Neuronal stem cell (in vitro differentiated cells): ENCODE data around the gene PBXIP1.
A peak's percentile ranks its signal among the peaks of the same experiment; 100 is the strongest.

Experiments
- DNase-seq: peaks from one replicate; pipeline ENCODE4 v3.0.0-alpha.2; 2013; ENCODE audit warnings: low spot score
- H2AFZ ChIP-seq: one replicate; pipeline ENCODE4 v1.6.1; 2013; ENCODE audit warnings: mild to moderate bottlenecking, low read length, inconsistent platforms
- H2AK5ac ChIP-seq: 2 replicates; pipeline ENCODE4 v1.6.1; 2013; ENCODE audit warnings: low read depth, mild to moderate bottlenecking, inconsistent platforms, low read length, moderate library complexity, mixed read lengths
- H2BK120ac ChIP-seq: 2 replicates; pipeline ENCODE4 v1.6.1; 2013; ENCODE audit warnings: low read depth, mild to moderate bottlenecking, inconsistent platforms, low read length, moderate library complexity, mixed read lengths
- H2BK12ac ChIP-seq: one replicate; pipeline ENCODE4 v1.6.1; 2013; ENCODE audit warnings: low read length, inconsistent platforms
- H2BK15ac ChIP-seq: 2 replicates; pipeline ENCODE4 v1.6.1; 2013; ENCODE audit warnings: mild to moderate bottlenecking, low read length, inconsistent platforms, mixed read lengths
- H2BK5ac ChIP-seq: one replicate; pipeline ENCODE4 v1.6.1; 2013; ENCODE audit warnings: inconsistent platforms, mild to moderate bottlenecking, low read length, moderate library complexity
- H3K14ac ChIP-seq: one replicate; pipeline ENCODE4 v1.6.1; 2013; ENCODE audit warnings: low read length, inconsistent platforms
- H3K18ac ChIP-seq: 2 replicates; pipeline ENCODE4 v1.6.1; 2013; ENCODE audit warnings: low read length, inconsistent platforms
- H3K23ac ChIP-seq: 2 replicates; pipeline ENCODE4 v1.6.1; 2013; ENCODE audit warnings: low read depth, mild to moderate bottlenecking, mixed read lengths, low read length, inconsistent platforms; ENCODE audit not compliant: poor library complexity
- H3K27ac ChIP-seq: replicated peaks from 3 replicates; pipeline ENCODE4 v1.5.1; 2013; ENCODE audit warnings: low read length, inconsistent platforms
- H3K27me3 ChIP-seq, 3 experiments: 2 replicates each; pipeline ENCODE4 v1.6.1; 2013; ENCODE audit warnings: low read length in 3 of 3, mild to moderate bottlenecking in 2 of 3, inconsistent platforms in 1 of 3, low read depth in 1 of 3, mixed read lengths in 1 of 3, moderate library complexity in 1 of 3; ENCODE audit not compliant: control insufficient read depth in 3 of 3, insufficient read depth in 3 of 3
- H3K36me3 ChIP-seq, 2 donors: replicated peaks in 1 of 2; 2 replicates each; pipeline ENCODE4 v1.6.1; 2013; ENCODE audit warnings: low read length in 2 of 2; ENCODE audit not compliant: control insufficient read depth in 2 of 2, insufficient read depth in 2 of 2
- H3K4ac ChIP-seq: 2 replicates; pipeline ENCODE4 v1.6.1; 2013; ENCODE audit warnings: inconsistent platforms, mild to moderate bottlenecking, low read length, moderate library complexity
- H3K4me1 ChIP-seq, 2 donors: 1 replicate in 1 of 2; 2 replicates in 1 of 2; pipeline ENCODE4 v1.6.1; 2013; ENCODE audit warnings: low read length in 2 of 2, low read depth in 1 of 2; ENCODE audit not compliant: control insufficient read depth in 2 of 2, insufficient read depth in 1 of 2
- H3K4me2 ChIP-seq: one replicate; pipeline ENCODE4 v1.6.1; 2013; ENCODE audit warnings: mild to moderate bottlenecking, low read length, inconsistent platforms; ENCODE audit not compliant: insufficient read depth, poor library complexity, severe bottlenecking
- H3K4me3 ChIP-seq, 2 donors: 2 replicates each; pipeline ENCODE4 v1.5.1; 2013; ENCODE audit warnings: low read length in 2 of 2, mild to moderate bottlenecking in 2 of 2, inconsistent platforms in 1 of 2, moderate library complexity in 1 of 2
- H3K79me1 ChIP-seq: one replicate; pipeline ENCODE4 v1.6.1; 2013; ENCODE audit warnings: low read depth, mild to moderate bottlenecking, inconsistent platforms, low read length, moderate library complexity
- H3K9ac ChIP-seq: one replicate; pipeline ENCODE4 v1.6.1; 2013; ENCODE audit warnings: mild to moderate bottlenecking, low read depth, low read length, inconsistent platforms; ENCODE audit not compliant: poor library complexity
- H3K9me3 ChIP-seq, 2 donors: replicated peaks in 1 of 2; 2 replicates each; pipeline versions ENCODE3 to v1.6.1; 2013; ENCODE audit warnings: low read length in 2 of 2, mild to moderate bottlenecking in 2 of 2, inconsistent platforms in 1 of 2, low read depth in 1 of 2, mixed read lengths in 1 of 2, moderate library complexity in 1 of 2; ENCODE audit not compliant: control insufficient read depth in 2 of 2, insufficient read depth in 1 of 2
- H4K8ac ChIP-seq: one replicate; pipeline ENCODE4 v1.6.1; 2013; ENCODE audit warnings: low read depth, mild to moderate bottlenecking, inconsistent platforms, low read length, moderate library complexity
- H4K91ac ChIP-seq: one replicate; pipeline ENCODE4 v1.6.1; 2013; ENCODE audit warnings: low read length, low read depth, mild to moderate bottlenecking, inconsistent platforms; ENCODE audit not compliant: poor library complexity
- WGBS, 2 donors: extraction: QIAGEN DNeasy Blood & Tissue Kit; methylation state at CpG; one replicate each; pipeline ENCODE4 v1.1.7; 2013; ENCODE audit warnings: missing lambda C conversion rate in 2 of 2, mixed read lengths in 1 of 2; ENCODE audit not compliant: insufficient read length in 2 of 2, insufficient replicate concordance in 1 of 2; ENCODE audit errors: extremely low coverage in 2 of 2; 5-methylcytosine and 5-hydroxymethylcytosine counted together

Gene PBXIP1

GRCh38 chr1:154955039-154955717, 721 bp downstream of the PBXIP1 start:
- Histone ChIP-seq H3K9me3 (no peaks in the 10 kb centered on the region), H3K18ac (no peak overlapping the region), H3K9ac (no peak overlapping the region), H4K91ac (no peak overlapping the region), H3K23ac (no peak overlapping the region), H4K8ac (no peak overlapping the region), H2BK5ac (no peak overlapping the region), H3K4me2 (peak overlapping the region; percentile 76), H3K14ac (no peak overlapping the region), H3K4me3 (peak overlapping the region; percentile 59 to 84), H3K27ac (peak overlapping the region; percentile 97), H2BK15ac (no peak overlapping the region), H3K4me1 (peaks cover 27 to 28% of the 10 kb centered on the region in 2 donors), H3K27me3 (no peaks in the 10 kb centered on the region), H2AFZ (peak overlapping the region; percentile 83), H3K79me1 (peaks cover 12% of the 10 kb centered on the region), H2AK5ac (no peak overlapping the region), H3K36me3 (peaks cover 26 to 44% of the 10 kb centered on the region in 2 donors), H2BK120ac (no peak overlapping the region), H2BK12ac (no peak overlapping the region), H3K4ac (no peak overlapping the region)
- no CpG with 5 or more reads among the region's 4 CpGs for WGBS, 2 donors
- DNase-seq, result peak; percentile 84

- no peak overlapping the region for H2BK15ac ChIP-seq
- H3K27ac ChIP-seq, result peak overlapping the region; percentile 97
- H3K18ac ChIP-seq, result no peak overlapping the region
- no peak overlapping the region for H2AK5ac ChIP-seq
- no peak for DNase-seq
- WGBS, 2 donors, result no CpG with 5 or more reads among the region's 3 CpGs
- no peak overlapping the region for H2BK120ac ChIP-seq
- H3K27me3 ChIP-seq, result no peaks in the 10 kb centered on the region
- no peak overlapping the region for H3K23ac ChIP-seq
- no peak overlapping the region for H2AFZ ChIP-seq
- no peak overlapping the region for H2BK12ac ChIP-seq
- H3K4me3 ChIP-seq, result peak overlapping the region; percentile 59 to 84
- no peak overlapping the region for H3K9ac ChIP-seq
- peaks cover 27 to 28% of the 10 kb centered on the region in 2 donors for H3K4me1 ChIP-seq
- peak overlapping the region; percentile 76 for H3K4me2 ChIP-seq
- H3K9me3 ChIP-seq, result no peaks in the 10 kb centered on the region
- H3K36me3 ChIP-seq, result peaks cover 23 to 39% of the 10 kb centered on the region in 2 donors
- no peak overlapping the region for H2BK5ac ChIP-seq
- no peak overlapping the region for H4K91ac ChIP-seq
- no peak overlapping the region for H3K4ac ChIP-seq
- no peak overlapping the region for H3K14ac ChIP-seq
- peaks cover 10% of the 10 kb centered on the region for H3K79me1 ChIP-seq
- no peak overlapping the region for H4K8ac ChIP-seq
These were observed 1.4 kb downstream of the PBXIP1 start for GRCh38 chr1:154954541-154954940.

- DNase-seq, result no peak
These were observed 2.3 kb downstream of the PBXIP1 start for GRCh38 chr1:154953611-154954038.

GRCh38 chr1:154952664-154953063, 3.2 kb downstream of the PBXIP1 start:
- WGBS, 2 donors, result no CpG with 5 or more reads among the region's 6 CpGs
- Histone ChIP-seq H3K36me3 (peaks cover 25 to 29% of the 10 kb centered on the region in 2 donors), H3K4me2 (no peak overlapping the region), H2BK120ac (no peak overlapping the region), H3K18ac (no peak overlapping the region), H2AFZ (no peak overlapping the region), H3K4me1 (peaks cover 27 to 28% of the 10 kb centered on the region in 2 donors), H3K27me3 (no peaks in the 10 kb centered on the region), H3K4ac (no peak overlapping the region), H2BK12ac (no peak overlapping the region), H3K27ac (no peak overlapping the region), H2BK5ac (no peak overlapping the region), H4K91ac (no peak overlapping the region), H3K79me1 (peaks cover 8% of the 10 kb centered on the region), H2AK5ac (no peak overlapping the region), H3K4me3 (no peak overlapping the region), H3K9ac (no peak overlapping the region), H3K14ac (no peak overlapping the region), H3K9me3 (no peaks in the 10 kb centered on the region), H3K23ac (no peak overlapping the region), H4K8ac (no peak overlapping the region), H2BK15ac (no peak overlapping the region)
- DNase-seq, result no peak

More at GRCh38 chr1:154953611-154954038, 2.3 kb downstream of the PBXIP1 start:
- Histone ChIP-seq H2BK120ac (no peak overlapping the region), H2AFZ (no peak overlapping the region), H2AK5ac (no peak overlapping the region), H3K79me1 (peaks cover 5% of the 10 kb centered on the region), H3K27ac (no peak overlapping the region), H3K4ac (no peak overlapping the region), H3K9me3 (no peaks in the 10 kb centered on the region), H3K4me3 (no peak overlapping the region), H3K23ac (no peak overlapping the region), H3K14ac (no peak overlapping the region), H4K91ac (no peak overlapping the region), H4K8ac (no peak overlapping the region), H3K18ac (no peak overlapping the region), H2BK12ac (no peak overlapping the region), H3K27me3 (no peaks in the 10 kb centered on the region), H3K4me2 (no peak overlapping the region), H2BK15ac (no peak overlapping the region), H3K36me3 (peaks cover 19 to 30% of the 10 kb centered on the region in 2 donors), H3K9ac (no peak overlapping the region), H3K4me1 (peaks cover 27 to 28% of the 10 kb centered on the region in 2 donors), H2BK5ac (no peak overlapping the region)
- WGBS, 2 donors, result no CpG with 5 or more reads among the region's 2 CpGs
